ENCODE measurements around the gene PLA2G12A. TPM values are rescaled to one million over a fixed set of nuclear protein-coding genes. Genes with fewer than 3 reads are reported as not detected.
A peak's percentile ranks its signal among the peaks of the same experiment; 100 is the strongest.

The PLA2G12A gene
- 10 to 100 TPM; 16.7 to 28.7 (median 25.5) TPM for total RNA-seq

DNA sequence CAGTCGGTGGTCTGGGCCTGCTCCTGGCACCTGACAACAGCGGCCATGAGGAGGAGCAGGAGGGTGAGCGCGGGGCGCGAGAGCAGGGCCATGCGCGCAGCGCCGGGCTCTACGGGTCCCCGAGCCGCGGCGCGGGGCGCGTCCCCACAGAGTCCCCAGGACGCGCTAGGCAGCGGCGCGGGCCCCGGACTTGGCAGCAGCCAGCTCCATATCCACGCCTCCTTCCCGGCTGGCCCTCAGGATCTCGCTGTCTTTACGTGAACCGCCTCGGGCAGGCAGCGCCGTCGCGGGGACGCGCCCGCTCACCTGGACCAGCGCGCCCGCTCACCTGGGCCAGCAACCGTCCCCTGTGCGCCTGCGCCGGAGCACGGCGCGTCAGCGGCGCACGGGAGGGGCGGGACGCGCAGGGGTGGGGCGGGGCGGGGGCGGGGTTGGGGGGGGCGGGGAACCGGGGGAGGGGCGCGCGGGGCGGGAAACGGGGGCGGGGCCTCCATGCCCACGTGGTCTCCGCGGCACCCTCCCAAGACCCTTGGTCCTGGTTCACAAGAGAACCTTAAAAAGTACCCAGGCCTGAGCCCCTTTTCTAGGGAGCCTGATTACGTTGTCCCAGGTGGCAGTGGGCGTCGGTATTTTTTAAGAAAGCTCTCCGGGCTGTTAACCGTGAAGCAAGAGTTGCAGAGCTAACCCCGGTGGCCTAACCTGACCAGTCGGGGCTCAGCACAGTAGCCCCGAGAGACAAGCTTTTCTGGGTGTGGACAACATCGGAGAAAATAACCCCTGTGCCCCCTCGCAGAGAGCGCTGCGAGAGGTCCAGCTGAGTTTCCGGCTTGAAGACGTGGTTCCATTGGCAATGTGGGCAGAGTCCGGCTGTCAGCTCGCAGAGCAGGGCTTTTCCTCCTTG, at the start of gene PLA2G12A:
Gene PLA2G12A, minus strand, starts transcription at position 353 of the 901 bp plus-strand sequence. Its CDS starts 261 bp downstream, at position 92.
- Histone ChIP-seq H3K4me1 (no peaks in the 10 kb centered on the region), H3K27ac (peak within 1 kb of the TSS; percentile 81 to 88), H3K36me3 (no peaks in the 10 kb centered on the region), H3K27me3 (no peaks in the 10 kb centered on the region), H3K4me3 (peak within 1 kb of the TSS; percentile 51 to 98), H3K9me3 (no peaks in the 10 kb centered on the region)
- intact Hi-C loops (cut with DNase I; ENCODE audit: low total_unique reads) = no loop called here
- TF ChIP-seq POLR2A (IDR thresholded peaks at IDR 0.05) = peak; percentile 40 to 74
- TF ChIP-seq, protein P1, sequence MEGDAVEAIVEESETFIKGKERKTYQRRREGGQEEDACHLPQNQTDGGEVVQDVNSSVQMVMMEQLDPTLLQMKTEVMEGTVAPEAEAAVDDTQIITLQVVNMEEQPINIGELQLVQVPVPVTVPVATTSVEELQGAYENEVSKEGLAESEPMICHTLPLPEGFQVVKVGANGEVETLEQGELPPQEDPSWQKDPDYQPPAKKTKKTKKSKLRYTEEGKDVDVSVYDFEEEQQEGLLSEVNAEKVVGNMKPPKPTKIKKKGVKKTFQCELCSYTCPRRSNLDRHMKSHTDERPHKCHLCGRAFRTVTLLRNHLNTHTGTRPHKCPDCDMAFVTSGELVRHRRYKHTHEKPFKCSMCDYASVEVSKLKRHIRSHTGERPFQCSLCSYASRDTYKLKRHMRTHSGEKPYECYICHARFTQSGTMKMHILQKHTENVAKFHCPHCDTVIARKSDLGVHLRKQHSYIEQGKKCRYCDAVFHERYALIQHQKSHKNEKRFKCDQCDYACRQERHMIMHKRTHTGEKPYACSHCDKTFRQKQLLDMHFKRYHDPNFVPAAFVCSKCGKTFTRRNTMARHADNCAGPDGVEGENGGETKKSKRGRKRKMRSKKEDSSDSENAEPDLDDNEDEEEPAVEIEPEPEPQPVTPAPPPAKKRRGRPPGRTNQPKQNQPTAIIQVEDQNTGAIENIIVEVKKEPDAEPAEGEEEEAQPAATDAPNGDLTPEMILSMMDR (IDR thresholded peaks at IDR 0.05) = no peak
- DNase-seq = peak; percentile 63 to 64

- no peaks in the 10 kb centered on the region for H3K4me1 ChIP-seq
- H3K36me3 ChIP-seq = no peaks in the 10 kb centered on the region
- intact Hi-C loops (cut with DNase I; ENCODE audit: low total_unique reads) = no loop called here
- no peaks in the 10 kb centered on the region for H3K9me3 ChIP-seq
- no peaks in the 10 kb centered on the region for H3K27me3 ChIP-seq
- no peak overlapping the region for H3K4me3 ChIP-seq
- no peak for DNase-seq
- H3K27ac ChIP-seq = no peak overlapping the region
- no peak for TF ChIP-seq POLR2A (IDR thresholded peaks at IDR 0.05)
- TF ChIP-seq, protein P1 (IDR thresholded peaks at IDR 0.05) = no peak
These were observed 35.0 kb upstream of the PLA2G12A start for GRCh38 chr4:109764789-109765402.

DNA sequence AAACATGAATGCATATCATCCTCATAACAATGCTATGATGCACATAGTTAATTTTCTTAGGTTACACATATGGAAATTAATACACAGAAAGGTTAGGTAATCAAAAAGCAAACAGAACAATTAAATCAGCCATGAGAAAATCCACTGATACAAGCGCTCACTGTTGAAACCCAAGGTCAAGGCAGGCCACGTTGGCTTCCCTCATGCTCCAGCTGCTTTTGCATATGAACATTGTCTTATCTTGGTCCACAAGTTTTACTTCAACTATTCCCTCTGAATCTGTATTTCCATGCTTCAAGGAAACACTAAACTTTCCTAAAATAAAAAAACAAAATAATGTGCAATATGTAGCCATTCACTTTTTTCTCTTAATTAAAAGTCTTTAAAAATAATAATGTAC, 34.5 kb upstream of the PLA2G12A start:
- no peak for DNase-seq
- H3K27ac ChIP-seq = no peak overlapping the region
- H3K27me3 ChIP-seq = no peaks in the 10 kb centered on the region
- no peak for TF ChIP-seq POLR2A (IDR thresholded peaks at IDR 0.05)
- TF ChIP-seq, protein P1 (IDR thresholded peaks at IDR 0.05) = no peak
- H3K36me3 ChIP-seq = no peaks in the 10 kb centered on the region
- intact Hi-C loops (cut with DNase I; ENCODE audit: low total_unique reads) = no loop called here
- no peaks in the 10 kb centered on the region for H3K4me1 ChIP-seq
- H3K4me3 ChIP-seq = no peak overlapping the region
- H3K9me3 ChIP-seq = no peaks in the 10 kb centered on the region

GRCh38 chr4:109760682-109761081, 30.8 kb upstream of the PLA2G12A start:
- no peaks in the 10 kb centered on the region for H3K4me1 ChIP-seq

More at GRCh38 chr4:109760682-109761081, 30.8 kb upstream of the PLA2G12A start:
- intact Hi-C loops (cut with DNase I; ENCODE audit: low total_unique reads) = no loop called here
- Histone ChIP-seq H3K27ac (no peak overlapping the region), H3K27me3 (no peaks in the 10 kb centered on the region), H3K36me3 (no peaks in the 10 kb centered on the region), H3K4me3 (no peak overlapping the region), H3K9me3 (no peaks in the 10 kb centered on the region)
- no peak for DNase-seq
- no peak for TF ChIP-seq POLR2A (IDR thresholded peaks at IDR 0.05)
- TF ChIP-seq, protein P1 (IDR thresholded peaks at IDR 0.05) = no peak

Data from uterus (tissue), 4 donors.